ENCODE data around the gene JAKMIP3. TPM values are rescaled to one million over a fixed set of nuclear protein-coding genes. Genes with fewer than 3 reads are reported as not detected.

The JAKMIP3 gene
- total RNA-seq, 1 donor from 2014 or later = 0.11 TPM

DNA sequence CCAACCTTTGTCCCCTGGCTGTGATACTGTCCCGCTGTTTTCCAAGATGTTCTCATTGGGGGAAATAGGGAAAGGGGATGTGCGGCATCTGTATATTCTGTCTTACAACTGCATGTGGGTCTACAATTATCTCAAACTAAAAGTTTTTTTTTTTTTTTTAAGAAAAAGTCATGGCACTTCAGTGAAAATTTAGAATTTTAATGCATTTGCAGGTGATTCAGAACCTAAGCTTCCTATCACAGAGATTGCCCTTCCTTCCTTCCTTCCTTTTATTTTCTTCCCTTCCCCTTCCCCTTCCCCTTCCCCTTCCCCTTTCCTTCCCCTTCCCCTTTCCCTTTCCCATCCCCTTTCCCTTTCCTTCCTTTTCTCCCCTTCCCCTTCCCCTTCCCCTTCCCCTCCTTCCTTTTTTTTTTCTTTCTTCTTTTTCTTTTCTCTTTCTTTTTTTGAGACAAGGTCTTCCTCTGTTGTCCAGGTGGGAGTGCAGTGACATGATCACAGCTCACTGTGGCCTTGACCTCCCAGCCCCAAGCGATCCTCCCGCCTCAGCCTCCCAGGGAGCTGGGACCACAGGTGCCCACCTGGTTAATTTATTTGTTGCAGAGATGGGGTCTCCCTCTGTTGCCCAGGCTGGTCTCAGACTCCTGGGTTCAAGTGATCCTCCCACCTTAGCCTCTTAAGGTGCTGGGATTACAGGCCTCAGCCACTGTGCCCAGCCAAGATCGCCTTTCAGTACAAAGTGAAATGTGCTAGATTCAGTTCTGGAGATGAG is 32.0 kb downstream of the JAKMIP3 start:
- no peak for DNase-seq (ENCODE audit: low read depth)

DNA sequence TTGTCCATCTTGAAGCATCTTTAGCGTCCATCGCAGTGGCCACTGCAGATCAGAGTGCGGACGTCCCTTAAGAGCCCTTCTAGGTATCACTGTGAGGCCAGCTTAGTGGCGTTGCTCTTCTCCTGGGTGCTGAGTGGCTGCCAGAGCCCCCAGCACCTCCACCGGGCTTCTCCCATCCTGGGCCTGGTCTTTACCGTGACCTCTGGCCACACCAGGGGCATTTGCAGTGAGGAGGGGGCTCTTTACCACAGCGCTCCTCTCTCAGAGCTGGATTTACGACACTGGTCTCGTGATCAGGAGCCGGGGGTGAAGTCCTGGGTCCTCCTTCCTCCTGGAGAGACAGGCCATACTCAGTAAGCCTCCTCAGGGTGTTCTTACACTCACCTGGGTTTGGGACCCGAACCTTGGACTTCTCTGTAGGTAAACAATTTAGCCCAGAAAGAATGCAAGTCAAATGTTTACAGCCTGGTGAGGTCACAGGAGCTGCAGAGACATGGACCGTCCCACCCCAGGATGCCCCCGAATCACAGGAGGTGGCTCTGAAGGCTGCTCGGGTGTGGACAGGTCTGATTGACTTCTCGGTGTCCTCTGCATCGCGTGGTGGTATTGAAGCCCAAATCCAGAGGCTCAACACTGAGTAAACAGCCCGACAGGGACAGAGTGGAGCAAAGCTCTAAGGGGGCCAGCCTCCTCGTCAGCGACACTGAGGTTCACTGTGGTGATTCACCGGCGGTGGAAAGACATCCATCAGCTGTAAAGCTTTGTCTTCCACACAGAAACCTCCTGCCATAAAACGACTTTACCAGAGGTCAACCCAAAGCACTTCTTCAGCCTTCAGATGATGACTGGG is 33.0 kb downstream of the JAKMIP3 start:
- DNase-seq (ENCODE audit: low read depth) = no peak

DNA sequence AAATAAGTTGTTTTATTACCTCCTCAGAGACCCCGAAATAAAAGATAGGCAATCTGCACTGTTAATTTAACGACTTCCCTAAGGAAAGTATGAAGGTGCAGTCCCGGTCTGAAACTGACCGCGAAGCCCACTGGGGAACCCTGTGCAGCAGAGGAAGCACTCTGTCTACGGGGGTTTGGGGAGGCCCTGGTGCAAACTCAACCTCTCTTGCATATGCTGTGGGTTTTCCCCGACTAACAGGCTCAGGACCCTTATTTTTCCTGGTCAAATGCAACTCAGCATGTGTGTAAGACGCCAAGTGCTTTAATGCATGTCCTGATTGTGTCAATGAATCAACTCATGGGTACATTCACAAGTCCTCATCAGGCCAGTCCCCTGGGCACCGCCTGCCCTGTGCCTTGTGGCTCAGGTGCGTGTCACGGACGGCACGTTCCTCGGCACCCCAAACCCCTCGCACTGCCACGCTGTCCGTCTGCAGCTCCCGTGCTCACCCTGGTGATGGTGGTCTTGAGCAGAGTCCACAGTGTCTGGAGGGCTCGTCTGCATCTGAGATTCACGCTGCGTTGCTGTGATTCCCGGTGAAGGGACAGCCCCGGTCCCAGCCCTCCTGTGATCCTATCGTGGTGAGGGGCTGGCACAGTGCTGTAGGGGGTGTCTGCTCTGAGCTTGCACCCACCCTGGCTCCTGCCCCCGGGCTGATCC is 33.8 kb downstream of the JAKMIP3 start:
- DNase-seq (ENCODE audit: low read depth) = no peak

DNA sequence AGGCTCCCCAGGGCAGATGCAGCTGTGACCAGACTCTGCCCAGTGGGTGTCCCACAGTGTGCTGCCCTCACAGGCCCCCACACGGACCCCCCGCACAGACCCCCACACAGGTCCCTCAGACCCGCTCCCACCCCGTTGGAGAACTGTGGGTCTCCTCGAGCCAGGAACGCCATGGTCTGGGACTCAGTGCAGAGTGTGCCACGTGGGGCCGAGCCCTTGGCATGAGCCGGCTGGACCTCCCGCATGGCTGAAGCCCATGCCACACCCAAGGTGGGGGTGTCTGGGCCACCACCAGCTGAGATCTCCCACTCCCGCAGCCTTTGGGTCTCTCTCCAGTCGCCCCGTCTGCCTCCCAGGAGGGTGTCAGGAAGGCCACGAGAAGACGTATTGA is 34.3 kb downstream of the JAKMIP3 start:
- DNase-seq (ENCODE audit: low read depth) = no peak

DNA sequence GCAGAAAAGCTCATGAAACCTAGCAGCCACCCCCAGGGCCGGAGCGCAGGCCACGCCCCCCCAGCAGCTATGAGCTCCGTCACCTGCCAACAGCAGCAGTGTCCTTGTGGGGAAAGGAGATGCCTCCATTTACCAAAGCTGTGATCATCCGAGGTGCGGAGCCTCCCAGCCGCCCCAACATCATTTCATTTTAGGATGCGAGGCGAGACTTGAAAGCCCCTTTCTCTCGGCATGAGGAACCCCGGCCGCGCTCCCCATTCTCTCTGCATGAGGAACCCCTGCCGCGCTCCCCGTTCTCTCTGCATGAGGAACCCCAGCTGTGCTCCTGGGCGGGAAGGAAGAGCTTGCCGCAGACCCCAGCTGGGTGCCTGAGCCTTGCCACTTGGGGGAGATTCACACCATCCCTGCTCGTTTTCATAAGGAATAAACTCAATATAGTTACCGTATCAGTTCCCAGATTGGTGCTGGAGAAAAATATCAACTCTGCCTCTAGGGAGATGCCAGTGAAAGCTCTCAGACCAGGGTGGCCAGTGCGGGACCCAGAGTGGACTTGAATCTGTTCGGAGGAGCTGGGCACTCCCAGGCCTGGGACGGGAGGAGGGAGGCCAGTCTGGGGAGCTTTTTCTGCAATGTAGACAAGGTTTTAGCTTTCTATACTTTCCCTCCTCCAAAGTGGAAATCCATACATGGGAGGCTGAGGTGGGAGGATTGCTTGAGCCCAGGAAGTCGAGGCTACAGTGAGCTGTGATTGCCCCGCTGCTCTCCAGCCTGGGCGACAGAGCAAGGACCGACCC is 35.0 kb downstream of the JAKMIP3 start:
- DNase-seq (ENCODE audit: low read depth) = no peak

DNA sequence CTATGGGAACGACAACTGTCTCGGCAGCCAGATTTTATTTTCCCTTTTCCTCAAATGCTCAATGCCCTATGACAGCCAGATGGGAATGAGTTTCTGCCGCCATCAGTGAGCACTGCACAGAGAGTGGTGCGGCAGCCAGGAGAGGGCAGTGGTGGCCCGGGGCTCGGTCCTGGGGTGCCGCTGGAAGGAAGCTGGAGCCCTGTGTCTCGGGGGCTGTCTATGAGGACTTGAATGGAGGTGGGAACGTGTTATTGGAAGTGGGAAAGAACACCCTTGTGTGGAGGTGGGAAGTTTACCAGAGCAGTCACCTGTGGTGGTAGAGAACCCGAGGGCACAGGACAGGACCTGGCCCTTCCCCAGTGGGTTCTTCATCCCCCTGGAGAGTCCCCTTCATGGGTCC is 35.8 kb downstream of the JAKMIP3 start:
- no peak for DNase-seq (ENCODE audit: low read depth)

DNA sequence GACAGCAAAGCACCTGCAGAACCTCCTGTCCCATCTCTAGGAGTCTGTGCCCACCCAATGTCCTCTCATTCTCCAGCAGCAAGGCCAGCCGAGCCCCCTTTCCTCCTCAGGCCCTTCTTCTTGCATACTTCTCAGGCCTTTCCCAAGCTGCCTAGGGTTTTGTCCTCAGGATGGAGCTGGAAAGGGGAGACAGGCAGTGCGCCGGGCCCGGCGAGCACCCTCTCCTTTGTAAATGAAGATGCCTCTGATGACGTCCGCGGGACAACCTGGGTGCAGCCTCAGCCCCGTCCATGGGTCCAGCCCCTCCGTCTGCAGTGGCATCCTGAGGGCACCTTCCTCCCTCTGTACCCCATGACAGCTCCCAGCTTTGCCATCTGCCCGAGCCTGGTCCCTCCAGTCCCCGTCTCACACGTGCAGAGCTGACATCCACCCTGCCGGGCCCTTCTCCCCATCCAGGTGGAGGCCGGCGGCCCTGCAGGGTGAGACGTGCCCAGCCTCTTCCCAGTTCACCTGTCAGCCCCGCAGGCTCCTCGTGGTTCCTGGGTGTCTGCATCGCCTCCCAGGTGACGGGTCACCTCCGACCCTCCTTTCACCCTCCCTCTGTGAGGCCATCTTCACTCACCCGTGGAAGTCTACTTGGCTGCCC is 36.4 kb downstream of the JAKMIP3 start:
- no peak for DNase-seq (ENCODE audit: low read depth)

DNA sequence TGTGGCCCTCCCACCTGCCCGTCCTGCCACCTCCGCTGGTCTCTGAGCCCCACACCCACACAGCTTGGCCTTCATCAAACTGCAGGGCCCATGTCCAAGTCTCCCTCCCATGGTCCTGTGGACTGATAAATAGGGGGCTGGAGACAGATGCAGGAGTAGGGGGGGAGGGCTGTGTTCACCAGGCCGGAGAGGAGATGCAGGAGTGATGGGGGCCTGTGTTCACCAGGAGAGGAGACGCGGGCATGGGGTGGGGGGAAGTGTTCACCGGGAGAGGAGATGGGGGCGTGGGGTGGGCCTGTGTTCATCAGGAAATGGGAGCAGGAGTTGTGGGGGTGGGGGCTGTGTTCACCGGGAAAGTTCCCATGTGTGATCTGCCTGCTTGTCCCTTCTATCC is 37.0 kb downstream of the JAKMIP3 start:
- DNase-seq (ENCODE audit: low read depth) = no peak

DNA sequence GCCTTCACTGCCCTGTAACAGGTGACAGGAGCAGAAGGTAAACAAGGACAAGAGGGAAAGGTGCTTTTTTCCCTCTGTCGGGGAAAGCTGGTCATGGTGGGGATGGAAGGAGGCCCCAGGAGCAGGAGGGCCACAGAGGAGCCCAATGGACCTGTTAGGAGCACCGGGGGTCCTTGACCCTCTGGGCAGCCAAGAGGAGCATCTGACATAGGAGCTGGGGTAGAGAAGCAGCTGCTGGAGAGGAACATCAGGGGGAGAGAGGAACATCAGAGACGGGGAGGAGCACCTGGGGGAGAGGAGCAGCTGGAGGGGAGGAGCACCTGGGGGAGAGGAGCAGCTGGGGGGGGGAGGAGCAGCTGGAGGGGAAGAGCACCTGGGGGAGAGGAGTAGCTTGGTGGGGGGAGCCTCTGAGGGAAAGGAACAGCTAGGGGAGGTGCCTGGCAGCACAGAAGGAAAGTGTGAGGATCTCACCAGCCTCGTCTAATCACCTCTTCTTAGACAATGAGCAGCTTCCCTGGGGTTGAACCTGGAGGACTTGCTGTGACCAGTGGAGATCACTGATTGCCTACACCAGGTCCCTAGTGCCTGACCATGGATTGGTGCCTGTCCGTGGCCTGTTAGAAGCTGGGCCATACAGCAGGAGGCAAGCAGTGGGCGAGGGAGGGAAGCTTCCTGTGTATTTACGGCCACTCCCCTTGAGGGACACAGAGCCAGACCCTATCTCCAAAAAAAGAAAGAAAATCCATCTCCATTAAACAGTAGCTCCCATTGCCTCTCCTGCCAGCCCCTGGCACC is 37.6 kb downstream of the JAKMIP3 start:
- no peak for DNase-seq (ENCODE audit: low read depth)

DNA sequence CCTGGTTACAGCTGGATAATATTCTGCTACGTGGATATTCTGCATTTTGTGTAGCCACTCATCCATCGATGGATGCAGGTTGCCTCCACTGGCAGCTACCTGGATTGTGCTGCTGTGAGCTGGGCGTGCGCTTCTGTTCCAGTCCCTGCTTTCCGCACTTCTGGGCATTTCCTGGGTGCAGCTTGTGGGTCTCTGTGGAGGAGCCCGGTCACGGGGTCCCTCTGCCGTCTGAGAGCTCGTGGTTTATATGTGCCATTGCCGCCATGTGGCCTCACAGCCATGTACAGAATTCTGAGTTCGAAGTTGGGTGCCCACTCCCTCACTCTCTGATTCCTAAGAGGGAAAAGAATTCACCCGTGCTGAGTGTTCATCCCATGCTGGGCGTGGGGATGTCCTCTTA is 38.3 kb downstream of the JAKMIP3 start:
- no peak for DNase-seq (ENCODE audit: low read depth)

DNA sequence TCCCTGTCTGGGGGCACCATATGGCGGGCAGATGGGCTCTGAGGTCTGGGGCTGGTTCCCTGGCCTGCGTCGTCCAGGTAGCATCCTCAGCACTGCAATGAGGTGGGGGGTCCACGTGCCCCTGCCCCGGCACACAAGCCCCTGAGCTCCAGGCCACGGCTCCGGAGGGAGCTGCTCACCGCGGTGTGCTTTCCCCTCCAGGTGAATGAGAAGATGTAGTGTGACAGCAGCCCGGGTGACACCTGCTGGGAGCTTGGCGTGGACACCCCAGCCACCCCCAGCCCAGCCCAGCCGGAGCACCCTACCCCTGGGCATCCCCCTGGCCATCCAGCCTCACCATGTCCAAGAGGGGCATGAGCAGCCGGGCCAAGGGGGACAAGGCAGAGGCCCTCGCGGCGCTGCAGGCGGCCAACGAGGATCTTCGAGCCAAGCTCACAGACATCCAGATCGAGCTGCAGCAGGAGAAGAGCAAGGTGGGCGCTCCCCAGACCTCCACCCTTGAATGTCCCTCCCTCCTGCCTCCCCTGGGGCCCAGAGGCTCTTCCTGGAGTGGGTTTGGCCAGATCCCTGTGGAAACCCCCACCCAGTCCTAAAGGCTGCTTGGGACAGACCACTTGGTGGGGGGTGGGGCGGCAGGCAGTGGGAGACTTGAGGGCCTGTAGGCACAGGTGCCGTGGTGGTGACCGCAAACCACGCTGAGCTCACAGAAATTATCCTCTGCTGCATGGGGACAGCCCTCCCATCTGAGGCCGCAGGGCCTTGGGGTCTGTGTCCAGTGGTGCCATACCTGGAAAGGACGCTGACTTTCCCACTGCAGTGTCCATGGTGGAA is 38.9 kb downstream of the JAKMIP3 start:
- DNase-seq (ENCODE audit: low read depth) = no peak

DNA sequence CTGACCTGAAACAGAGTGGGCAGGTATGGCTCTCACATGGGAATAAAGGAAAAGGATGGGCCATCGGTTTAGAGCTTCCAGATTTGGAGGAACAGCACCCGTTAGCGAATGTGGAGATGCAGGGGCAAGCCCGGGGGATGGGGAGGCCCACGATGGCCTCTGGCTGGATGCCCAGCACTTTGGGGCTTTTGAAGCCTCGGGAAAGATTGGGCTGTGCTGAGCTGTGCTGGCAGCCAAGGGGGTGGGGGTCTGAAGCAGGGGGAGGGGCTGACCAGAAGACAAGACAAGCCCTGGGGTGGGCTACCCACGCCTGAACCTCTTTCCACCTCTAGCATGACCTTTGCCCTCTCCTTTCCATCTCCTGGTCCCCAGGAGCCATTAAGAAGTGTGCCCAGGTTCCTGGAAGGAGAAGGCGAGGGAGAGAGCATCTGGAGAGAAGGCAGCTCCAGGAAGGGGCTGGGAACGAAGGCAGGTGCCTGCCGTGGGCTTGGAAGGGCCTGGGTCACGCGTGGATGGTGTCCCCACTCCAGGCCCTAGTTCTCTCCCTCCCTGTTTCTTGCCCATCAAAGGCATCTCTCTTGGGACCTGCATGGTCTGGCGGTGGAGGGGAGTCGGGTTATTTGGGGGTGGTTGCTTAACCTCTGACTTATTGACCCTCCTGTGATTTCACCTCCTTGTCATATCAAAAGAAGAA is 39.7 kb downstream of the JAKMIP3 start:
- DNase-seq (ENCODE audit: low read depth) = no peak

DNA sequence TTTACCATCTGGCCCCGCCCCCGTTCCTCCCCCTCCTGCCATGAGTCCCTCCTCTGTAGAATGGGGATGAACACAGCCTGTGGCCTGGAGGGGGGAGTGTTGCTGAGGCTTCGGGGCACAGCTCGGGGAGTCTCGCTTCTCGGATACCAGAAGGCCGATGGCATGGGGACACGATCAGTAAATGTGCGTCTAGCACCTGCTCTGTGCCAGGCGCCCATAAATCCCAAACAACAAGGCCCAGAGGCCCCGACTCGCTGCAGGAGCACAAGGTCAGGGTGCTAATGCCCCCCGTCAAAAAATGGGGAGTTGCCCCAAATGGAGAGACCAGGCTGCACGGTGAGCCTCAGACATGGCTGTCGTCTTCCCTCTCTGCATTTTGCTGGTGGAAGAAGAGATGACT is 40.7 kb downstream of the JAKMIP3 start:
- no peak for DNase-seq (ENCODE audit: low read depth)

DNA sequence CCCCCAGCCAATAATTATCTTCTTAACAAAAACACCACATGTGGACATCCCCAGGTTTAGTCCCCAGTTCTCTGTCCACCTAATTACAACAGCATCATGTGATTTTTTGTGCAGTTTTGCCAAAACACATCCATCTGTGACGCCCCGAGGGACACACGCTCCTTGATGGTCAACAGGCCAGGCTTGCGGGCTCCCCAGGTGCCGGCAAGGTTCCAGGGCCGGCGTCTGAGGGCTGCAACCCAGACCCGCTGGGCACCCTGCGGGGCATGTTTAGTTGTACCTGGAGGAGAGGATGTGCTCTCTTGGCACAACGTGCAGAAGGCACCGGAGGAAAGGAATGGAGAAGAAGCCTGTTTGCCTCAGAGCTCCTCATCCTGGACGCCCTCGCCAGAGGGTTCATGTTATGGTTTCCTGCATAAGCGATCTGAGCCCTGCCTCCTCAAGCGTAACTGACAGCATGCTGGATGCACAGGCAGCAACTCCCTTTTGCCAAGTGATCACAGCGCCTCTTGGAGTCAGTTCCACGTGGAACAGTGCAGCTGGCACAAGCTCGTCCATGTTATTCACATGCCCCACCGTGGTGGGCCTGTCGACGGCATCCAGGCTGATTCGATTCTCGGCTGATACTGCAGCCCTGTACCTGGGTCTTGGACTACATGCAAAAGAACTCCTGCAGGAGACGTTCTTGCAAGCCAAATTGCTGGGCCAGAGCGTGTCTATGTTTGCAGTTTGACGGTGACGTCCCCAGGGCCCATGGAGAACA is 41.6 kb downstream of the JAKMIP3 start:
- no peak for DNase-seq (ENCODE audit: low read depth)

DNA sequence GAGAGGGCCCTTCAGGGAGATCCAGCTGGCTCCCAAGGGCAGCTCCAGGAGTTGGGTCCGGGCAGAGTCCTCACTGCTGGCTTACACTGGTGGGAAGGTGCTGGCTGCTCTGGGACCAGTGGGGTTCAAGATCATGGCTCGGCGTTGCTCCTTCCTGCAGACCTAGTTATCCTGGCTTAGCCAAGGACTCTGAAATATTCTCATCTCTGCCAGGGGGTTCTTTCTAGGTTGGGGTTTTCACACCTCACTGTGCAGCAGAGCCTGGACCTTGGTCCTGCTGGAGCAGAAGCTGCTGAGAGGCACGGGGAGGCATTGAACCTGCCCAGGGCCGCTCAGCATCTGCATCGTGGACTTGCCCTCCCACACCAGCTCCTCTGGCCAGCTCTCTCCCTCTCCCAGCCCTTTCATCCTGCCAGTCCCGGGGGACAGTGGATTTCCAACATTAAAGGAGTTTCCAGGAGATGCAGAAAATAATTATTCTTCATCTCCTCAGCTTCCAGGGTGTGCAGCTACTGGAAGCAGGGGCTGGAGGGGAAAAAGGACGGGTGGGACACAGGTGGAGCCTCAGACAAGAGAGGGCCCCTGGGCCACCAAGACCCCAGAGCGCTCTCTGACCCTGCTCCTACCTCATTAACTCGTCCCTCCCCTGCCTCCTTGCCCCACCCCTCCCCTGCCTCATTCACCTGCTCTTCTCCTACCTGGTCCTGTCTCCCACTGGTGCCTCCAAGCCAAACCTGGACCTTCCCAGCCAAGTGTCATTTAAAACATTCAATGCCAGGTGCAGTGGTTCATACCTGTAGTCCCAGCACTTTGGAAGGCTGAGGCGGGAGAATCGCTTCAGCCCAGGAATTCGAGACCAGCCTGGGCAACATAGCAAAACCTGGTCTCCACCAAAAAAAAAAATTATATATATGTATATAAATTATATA is 42.5 kb downstream of the JAKMIP3 start:
- DNase-seq (ENCODE audit: low read depth) = no peak

DNA sequence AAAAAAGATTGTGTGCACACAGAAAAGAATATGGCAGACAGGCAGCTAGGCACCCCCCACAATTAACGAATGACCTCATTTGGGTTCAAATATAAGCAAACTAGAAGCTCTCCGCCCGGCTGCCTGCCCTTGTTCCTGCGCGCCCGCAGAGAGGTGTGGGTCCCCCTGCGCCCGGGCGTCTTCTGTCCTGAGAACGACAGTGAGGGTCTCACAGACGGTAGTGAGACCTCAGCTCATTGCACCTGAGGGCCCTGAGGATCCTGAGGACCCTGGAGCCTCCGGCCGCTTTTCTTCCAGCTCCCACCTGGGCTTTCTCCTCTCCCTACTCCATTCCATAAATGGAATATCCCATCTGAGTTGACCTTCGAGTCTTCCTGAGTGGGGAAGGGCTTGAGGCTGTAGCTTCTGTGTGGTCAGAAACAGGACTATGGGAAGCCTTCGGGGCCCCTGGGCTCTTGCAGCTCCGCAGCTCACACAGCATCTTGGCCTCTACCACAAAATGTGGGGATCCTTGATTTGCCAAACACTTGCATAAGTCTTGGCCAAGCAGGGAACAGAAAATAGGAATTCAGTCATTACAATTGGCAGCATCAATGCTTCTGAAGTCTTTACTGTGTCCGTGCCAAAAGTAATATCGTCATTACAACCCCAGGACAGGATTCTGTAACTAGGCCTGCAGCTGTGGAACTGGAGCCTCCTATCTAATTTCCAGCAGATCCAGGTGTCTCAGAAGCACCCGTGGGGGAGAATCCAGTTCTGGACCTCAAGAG is 43.8 kb downstream of the JAKMIP3 start:
- no peak for DNase-seq (ENCODE audit: low read depth)
